ENCODE data around the gene TMEM131.
"Not testable (repeated sequence)": the region's sequence is repeated elsewhere in the genome, so short reads cannot be mapped to it uniquely, and the experiment has no call there.

TMEM131 gene

GRCh38 chr2:97956753-97957152, 39.0 kb downstream of the TMEM131 start:
- not testable (repeated sequence) for DNase-seq (ENCODE audit: low read depth, low spot score)

GRCh38 chr2:97953853-97954252, 41.9 kb downstream of the TMEM131 start:
- DNase-seq (ENCODE audit: low read depth, low spot score), result no peak

DNA sequence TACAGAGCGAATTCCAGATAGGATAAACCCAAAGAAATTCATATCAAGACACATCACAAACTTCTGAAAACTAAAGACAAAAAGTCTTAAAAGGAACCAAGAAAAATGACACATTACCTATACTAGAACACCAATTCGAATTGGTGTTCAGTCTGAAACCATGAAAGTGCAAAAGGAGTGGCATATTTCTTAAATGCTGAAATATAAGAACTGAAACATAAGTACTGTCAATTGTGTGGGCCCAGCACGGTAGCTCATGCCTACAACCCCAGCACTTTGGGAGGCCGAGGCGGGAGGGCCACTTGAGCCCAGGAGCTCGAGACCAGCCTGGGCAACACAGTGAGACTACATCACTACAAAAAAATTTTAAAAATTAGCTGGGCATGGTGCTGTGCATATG, 43.4 kb downstream of the TMEM131 start:
- no peak for DNase-seq (ENCODE audit: low read depth, low spot score)

- no peak for DNase-seq (ENCODE audit: low read depth, low spot score)
These were observed 44.5 kb downstream of the TMEM131 start for GRCh38 chr2:97951155-97951680.

DNA sequence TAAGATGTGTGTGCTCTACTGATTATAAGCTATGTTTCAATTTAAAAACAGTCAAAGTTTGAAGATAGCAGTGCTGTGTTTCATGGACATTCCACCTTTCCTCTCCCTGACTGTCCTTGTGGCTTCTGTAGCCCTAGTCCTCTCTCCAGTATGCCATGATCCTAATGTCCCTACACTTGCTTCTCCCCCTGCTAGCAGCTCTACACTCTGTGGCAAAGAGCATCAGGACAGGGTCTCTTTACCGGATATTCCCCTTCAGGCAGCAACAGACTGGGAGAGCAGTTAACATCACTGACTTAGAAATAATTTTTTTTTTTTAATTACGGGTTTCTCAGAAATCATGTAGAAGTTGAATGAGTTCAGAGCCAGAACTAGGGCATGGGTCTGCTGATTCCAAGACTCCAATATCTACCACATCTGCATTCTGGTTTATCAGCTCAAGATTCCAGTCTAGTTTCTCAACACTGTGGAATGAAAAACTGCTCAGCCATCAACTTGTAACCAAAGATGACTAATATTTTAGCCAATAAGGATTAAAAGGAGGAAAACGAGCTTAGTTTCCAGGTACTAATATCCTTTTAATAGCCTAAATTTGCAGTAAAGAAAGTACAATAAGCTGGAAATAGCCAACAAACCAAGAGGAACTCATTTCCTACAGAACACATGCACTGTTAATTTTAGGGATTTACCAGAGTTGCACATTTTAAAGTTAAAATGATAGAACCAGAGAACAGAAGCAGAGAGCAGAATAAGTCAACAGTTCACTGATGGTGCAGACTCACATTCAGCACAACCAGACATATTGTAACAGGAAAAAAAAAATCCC, 45.2 kb downstream of the TMEM131 start:
- no peak for DNase-seq (ENCODE audit: low read depth, low spot score)

DNA sequence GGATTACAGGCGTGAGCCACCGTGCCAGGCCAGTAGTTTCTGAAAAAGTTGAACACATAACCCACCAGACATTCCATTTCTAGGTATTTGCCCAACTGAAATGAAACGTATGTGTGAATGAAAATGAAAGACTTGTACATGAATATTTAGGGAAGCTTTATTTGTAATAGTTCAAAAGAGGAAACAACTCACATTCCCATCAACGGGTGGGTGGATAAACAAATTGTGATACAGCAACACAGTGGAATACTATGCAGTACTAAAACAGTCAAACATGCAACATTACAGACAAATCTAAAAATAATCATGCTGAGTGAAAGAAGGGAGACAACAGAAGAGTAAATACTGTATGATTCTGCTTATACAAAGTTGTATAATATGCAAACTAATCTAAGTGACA, 46.8 kb downstream of the TMEM131 start:
- no peak for DNase-seq (ENCODE audit: low read depth, low spot score)

- no peak for DNase-seq (ENCODE audit: low read depth, low spot score)
These were observed 50.0 kb downstream of the TMEM131 start for GRCh38 chr2:97945791-97946190.

GRCh38 chr2:97936881-97937280, 58.9 kb downstream of the TMEM131 start:
- DNase-seq (ENCODE audit: low read depth, low spot score), result no peak

DNA sequence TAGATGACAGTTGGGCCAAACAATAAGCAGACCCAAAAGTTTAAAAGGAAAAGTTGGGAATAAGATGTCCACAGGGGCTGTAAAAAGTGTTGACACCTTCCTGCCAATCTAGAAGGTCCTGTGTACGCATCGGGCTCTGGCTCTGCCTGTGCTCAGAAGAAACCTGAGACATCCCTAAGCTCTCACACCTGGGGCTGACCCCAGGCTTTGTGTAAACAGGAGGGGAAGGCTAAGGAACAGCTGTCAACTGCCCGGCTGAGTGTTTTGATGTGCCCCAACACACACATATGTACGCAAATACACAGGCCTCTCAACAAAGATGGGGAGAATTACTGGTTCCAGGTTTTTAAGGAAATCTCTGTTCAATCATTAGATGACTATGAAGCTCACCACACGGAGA, 59.5 kb downstream of the TMEM131 start:
- DNase-seq (ENCODE audit: low read depth, low spot score), result no peak

DNA sequence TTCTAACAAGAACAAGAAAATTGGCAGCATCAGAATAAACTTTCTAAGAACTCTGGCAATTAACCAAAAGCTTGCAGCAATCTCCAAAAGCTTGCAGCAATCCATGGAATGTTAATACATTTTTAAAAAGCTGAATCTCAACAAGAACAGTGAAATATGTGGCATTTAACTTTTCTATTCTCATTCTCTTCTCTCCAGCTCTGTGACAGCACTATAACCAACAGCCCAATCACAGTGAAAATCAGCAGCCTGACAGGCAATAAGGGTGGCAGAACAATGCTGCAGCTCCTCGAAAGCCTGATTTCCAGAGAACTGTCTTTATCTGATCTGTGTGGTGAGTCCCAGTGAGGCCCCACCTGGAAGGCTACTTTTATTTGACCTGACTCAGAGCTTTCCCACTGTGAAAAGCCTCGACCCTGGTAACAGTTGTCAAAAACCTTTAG, 60.0 kb downstream of the TMEM131 start:
- no peak for DNase-seq (ENCODE audit: low read depth, low spot score)

GRCh38 chr2:97932975-97933662, 62.6 kb downstream of the TMEM131 start:
- DNase-seq (ENCODE audit: low read depth, low spot score), result no peak

DNA sequence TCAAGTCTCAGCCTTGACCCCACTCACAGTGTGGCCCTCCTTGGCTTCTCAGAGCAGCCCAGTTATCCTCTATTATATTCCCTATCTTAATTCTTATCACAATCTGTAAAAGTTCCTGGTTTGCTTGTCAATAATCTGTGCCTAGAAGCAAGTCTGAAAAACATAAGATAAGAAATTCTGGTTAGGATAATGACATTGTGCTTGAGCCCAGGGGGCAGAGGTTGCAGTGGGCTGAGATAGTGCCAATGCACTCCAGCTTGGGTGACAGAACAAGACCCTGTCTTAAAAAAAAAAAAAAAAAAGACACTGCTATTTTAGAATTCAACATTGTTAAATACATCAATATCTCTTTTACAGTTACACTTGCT, 63.9 kb downstream of the TMEM131 start:
- no peak for DNase-seq (ENCODE audit: low read depth, low spot score)

- DNase-seq (ENCODE audit: low read depth, low spot score), result no peak
These were observed 64.5 kb downstream of the TMEM131 start for GRCh38 chr2:97931118-97931857.

GRCh38 chr2:97928591-97928990, 67.2 kb downstream of the TMEM131 start:
- no peak for DNase-seq (ENCODE audit: low read depth, low spot score)

- no peak for DNase-seq (ENCODE audit: low read depth, low spot score)
These were observed 68.8 kb downstream of the TMEM131 start for GRCh38 chr2:97926946-97927345.

- no peak for DNase-seq (ENCODE audit: low read depth, low spot score)
These were observed 71.6 kb downstream of the TMEM131 start for GRCh38 chr2:97924194-97924593.

DNA sequence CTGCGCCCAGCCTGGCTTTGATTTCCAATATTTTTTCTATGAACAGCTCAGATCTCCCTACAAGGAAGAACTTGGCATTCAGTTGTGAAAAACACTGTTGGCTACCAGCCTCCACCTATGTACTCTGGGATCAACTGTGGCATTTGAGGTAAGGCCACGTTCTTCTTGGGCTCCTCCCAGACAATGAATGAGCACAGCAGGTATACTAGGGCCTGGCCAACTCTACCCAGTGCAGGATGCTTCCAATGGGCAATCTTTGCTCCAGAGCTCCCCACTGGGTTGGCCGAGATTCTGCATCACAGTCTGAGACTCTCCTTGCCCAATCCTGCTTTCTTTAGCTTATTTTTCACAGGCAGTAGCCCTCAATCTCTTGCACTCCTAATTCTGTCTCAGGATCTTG, 75.9 kb downstream of the TMEM131 start:
- DNase-seq (ENCODE audit: low read depth, low spot score), result no peak

DNA sequence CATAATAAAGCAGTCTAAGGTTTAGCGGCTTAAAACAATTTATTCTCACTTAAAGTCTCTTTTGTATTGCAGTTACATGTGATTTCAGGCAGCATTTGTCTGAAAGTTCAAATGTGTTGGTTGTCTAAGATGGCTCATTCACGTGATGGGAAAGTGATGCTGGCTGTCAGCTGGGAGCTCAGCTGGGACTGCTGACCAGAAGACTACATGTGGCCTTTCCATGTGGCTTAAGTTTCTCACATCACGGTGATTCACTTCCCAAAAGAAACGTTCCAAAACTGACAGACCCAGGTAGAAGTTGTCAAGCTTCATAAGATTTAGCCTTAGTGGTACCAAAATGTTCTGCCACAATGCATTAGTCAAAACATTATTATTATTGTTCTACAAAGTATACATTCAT, 76.9 kb downstream of the TMEM131 start:
- no peak for DNase-seq (ENCODE audit: low read depth, low spot score)

DNA sequence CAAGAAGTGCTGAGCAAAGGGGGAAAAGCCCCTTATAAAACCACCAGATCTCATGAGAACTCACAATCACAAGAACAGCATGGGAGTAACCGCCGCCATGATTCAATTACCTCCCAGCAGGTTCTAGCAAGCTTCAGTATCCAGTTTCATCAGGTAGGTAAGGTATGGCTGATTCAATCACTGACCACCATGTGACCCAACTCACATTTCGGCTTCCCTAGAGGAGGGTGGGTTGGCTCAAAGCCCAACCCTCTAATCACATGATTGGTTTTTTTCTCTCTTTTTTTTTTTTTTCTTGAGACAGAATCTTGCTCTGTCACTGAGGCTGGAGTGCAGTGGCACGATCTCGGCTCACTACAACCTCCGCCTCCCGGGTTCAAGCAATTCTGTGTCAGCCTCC, 78.1 kb downstream of the TMEM131 start:
- not testable (repeated sequence) for DNase-seq (ENCODE audit: low read depth, low spot score)

DNA sequence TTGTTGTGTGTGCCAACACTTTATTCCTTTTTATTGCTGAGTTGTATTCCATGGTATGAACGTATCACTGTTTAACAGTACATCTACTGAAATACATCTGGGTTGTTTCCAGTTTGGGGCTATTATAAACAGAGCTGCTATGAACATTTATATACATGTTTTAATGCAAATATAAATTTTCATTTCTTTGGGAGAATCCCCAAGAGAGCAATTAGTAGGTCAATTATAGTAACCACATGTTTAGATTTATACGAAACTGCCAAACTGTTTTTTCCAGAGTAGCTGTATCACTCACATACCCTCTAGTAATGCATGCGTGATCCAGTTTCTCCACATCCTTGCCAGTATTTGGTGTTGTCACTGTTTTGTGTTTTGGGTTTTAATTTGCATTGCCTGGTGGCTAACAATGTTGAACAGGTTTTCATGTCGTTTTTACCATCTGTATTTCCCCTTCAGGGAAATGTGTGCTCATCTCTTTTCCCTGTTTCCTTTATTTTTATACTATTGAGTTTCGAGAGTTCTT, 81.0 kb downstream of the TMEM131 start:
- DNase-seq (ENCODE audit: low read depth, low spot score), result no peak

DNA sequence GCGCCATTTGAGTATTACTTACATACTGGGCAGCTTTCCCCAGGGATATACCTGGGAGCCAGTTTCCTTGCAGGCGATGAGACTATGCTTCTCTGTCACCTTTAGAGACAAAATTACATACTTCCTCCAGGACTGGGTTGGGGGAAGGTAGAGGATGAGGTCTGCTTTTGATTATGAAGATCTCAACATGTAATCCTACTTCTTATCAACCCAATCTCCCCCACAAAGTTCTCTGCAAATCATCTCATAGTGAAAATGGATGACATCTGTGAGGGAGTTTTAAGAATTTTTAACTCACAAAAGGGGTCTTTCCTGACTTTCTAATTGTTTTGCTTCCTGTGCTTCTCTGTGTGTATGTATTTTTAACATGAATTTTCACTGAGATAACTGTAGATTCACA, 81.9 kb downstream of the TMEM131 start:
- DNase-seq (ENCODE audit: low read depth, low spot score), result no peak

Measured in brain pericyte (primary cell).